DMS53 treated with DMSO at 0.1 percent for 48 hours (cell line): ENCODE results near the gene TBCEL.

Experiments
- DNase-seq: peaks from one replicate; lab custom pipeline; 2025; ENCODE audit not compliant: unreplicated experiment; lab: John Stamatoyannopoulos, UW

Gene TBCEL

GRCh38 chr11:121134741-121135312 is 110.9 kb downstream of the TBCEL start:
- no peak for DNase-seq

DNA sequence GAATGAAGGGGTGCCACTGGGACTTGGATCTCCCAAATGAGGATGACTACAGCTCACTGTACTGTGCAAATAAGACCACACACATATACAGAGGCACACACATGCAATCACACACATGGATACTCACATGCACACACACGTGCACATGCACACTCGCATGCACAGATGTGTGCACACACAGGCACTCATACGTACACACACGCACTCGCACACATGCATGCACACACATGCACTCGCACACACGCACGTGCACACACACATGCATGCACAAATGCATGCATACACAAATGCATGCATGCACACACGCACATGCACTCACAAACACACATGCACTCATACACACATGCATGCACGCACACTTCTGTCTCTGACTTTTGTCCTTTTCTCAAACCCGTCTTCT is 113.1 kb downstream of the TBCEL start:
- no peak for DNase-seq

DNA sequence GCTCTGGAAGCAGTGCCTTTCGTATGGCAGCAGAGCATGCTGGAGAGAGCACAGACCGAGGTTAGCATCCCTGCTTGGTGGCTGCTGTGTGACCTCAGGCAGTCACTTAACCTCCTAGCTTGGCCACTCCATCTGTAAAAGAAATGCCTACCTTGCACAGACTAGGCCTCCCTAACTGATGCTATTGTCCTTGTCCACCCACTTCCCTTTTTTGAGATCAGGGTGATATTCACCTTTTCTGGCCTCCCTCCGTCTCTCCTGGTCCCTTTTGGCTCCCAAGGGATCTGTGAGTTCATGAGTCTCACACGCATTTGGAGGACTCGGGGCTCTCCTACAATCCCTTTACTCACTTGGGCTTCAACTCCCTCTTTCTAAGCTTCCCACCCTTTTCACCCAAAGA is 114.4 kb downstream of the TBCEL start:
- DNase-seq, result no peak

- DNase-seq, result no peak
Observed at GRCh38 chr11:121140369-121140768, 116.5 kb downstream of the TBCEL start.
